SK-N-MC (cell line): ENCODE data around the gene GALNT15.

Source experiments
- EZH2 ChIP-seq: fragments of 200-600 bp; sonication (generic); IDR thresholded peaks from one replicate; pipeline ENCODE4 v1.6.1; 2017; ENCODE audit warnings: antibody characterized with exemption
- FOXP2 ChIP-seq: optimal IDR thresholded peaks from 2 replicates; pipeline ENCODE3; 2011; ENCODE audit warnings: mild to moderate bottlenecking, moderate library complexity; ENCODE audit not compliant: insufficient read depth; ENCODE audit errors: extremely low read length, control extremely low read depth
- POLR2AphosphoS5 ChIP-seq: IDR thresholded peaks from 2 replicates; pipeline ENCODE4 v1.6.1; 2012; ENCODE audit warnings: mild to moderate bottlenecking, low read depth, low read length, borderline replicate concordance

DNA sequence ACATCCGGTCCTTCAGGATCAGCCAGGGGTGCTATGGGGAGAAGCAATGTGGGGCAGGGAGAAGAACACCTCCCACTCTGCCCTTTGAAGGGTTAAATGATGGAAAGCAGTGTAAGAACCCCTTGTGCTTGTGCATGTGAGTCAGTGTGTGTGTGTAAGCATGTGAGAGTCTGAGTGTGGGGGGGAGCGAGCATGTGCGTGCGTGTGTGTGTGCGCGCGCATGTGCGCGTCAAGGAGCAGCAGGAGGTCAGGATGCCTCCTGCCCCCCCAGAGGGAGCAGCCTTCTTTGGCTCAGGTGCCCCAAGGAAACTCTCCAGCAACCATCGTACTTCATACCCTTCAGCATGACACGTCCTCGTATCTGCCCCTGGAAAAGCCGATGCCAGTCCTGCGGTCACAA, 30.3 kb downstream of the GALNT15 start:
- TF ChIP-seq EZH2, result no peak
- no peak for TF ChIP-seq POLR2AphosphoS5
- TF ChIP-seq FOXP2, result no peak
